Fibroblast of lung (primary cell): Measurements from ENCODE around the gene GFOD2.

Experiments used
- EZH2 ChIP-seq: IDR thresholded peaks from 2 replicates; pipeline ENCODE4 v1.5.1; 2012; ENCODE audit warnings: low read length, control low read depth, mild to moderate bottlenecking; ENCODE audit errors: missing control alignments
- TF ChIP-seq, protein P1 (sequence below), 2 donors: IDR thresholded peaks in 1 of 2; conservative IDR thresholded peaks in 1 of 2; 1 replicate in 1 of 2; 2 replicates in 1 of 2; pipeline ENCODE4 v1.5.1; 2011 to 2012; ENCODE audit warnings: low read length in 2 of 2, control low read depth in 1 of 2, inconsistent platforms in 1 of 2, low read depth in 1 of 2, mild to moderate bottlenecking in 1 of 2

DNA sequence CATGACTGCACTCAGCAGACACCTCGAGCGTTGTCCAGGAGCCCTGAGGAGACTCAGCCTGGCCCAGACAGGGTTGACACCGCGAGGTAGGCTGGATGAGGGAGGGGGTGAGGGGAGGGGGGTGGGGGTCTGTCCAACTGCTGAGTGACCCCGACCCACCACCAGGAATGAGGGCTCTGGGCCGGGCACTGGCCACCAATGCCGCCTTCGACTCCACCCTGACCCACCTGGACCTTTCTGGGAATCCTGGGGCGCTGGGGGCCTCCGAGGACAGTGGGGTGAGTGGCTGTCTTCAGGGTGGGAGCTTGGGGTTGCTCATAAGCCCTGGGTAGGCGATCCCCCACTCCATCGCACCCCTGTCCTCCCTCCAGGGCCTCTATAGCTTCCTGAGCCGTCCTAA lies 71.4 kb downstream of the GFOD2 start:
- TF ChIP-seq, protein P1, sequence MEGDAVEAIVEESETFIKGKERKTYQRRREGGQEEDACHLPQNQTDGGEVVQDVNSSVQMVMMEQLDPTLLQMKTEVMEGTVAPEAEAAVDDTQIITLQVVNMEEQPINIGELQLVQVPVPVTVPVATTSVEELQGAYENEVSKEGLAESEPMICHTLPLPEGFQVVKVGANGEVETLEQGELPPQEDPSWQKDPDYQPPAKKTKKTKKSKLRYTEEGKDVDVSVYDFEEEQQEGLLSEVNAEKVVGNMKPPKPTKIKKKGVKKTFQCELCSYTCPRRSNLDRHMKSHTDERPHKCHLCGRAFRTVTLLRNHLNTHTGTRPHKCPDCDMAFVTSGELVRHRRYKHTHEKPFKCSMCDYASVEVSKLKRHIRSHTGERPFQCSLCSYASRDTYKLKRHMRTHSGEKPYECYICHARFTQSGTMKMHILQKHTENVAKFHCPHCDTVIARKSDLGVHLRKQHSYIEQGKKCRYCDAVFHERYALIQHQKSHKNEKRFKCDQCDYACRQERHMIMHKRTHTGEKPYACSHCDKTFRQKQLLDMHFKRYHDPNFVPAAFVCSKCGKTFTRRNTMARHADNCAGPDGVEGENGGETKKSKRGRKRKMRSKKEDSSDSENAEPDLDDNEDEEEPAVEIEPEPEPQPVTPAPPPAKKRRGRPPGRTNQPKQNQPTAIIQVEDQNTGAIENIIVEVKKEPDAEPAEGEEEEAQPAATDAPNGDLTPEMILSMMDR (conservative IDR thresholded peaks at IDR 0.05 in 1 of 2, IDR thresholded peaks at IDR 0.05 in 1 of 2; ENCODE audit: low read depth in 1 of 2, low read length in 2 of 2): no peak
- peak; percentile 5 for TF ChIP-seq EZH2
